H1 (cell line): Measurements from ENCODE around the gene LRBA. TPM values are rescaled to one million over a fixed set of nuclear protein-coding genes. Genes with fewer than 3 reads are reported as not detected.

Experiments used
- CTCF ChIA-PET: fragments of 300-600 bp; sonication (Branson Sonifier 250); formaldehyde crosslinking; loops from one replicate; lab custom pipeline; 2021; ENCODE audit not compliant: partially characterized antibody; lab: Charles Lee
- POLR2A ChIA-PET: fragments of 300-600 bp; sonication (Branson Sonifier 250); formaldehyde crosslinking; loops from one replicate; lab custom pipeline; 2021; ENCODE audit warnings: inconsistent platforms; ENCODE audit not compliant: partially characterized antibody; lab: Charles Lee
- DNase-seq, 2 experiments: peaks; one replicate each; pipeline versions ENCODE4 v3.0.0 to v3.0.0-alpha.2; 2010 to 2022; ENCODE audit warnings: low spot score in 2 of 2, low read depth in 1 of 2, mixed read lengths in 1 of 2
- FAIRE-seq: peaks from 2 replicates; lab custom pipeline; 2011; peaks lifted over from hg19 to GRCh38; lab: Jason Lieb, UNC
- H2AFZ ChIP-seq: 2 replicates; pipeline ENCODE4 v1.8.1; 2012; ENCODE audit warnings: low read length, inconsistent platforms
- H2AK5ac ChIP-seq: 2 replicates; pipeline ENCODE4 v1.6.1; 2013; ENCODE audit warnings: low read depth, low read length
- H2BK120ac ChIP-seq: replicated peaks from 2 replicates; pipeline ENCODE3; 2013; ENCODE audit warnings: low read depth, low read length, inconsistent platforms
- H2BK12ac ChIP-seq: 2 replicates; pipeline ENCODE4 v1.6.1; 2013; ENCODE audit warnings: low read depth, low read length
- H2BK15ac ChIP-seq: 2 replicates; pipeline ENCODE4 v1.6.1; 2013; ENCODE audit warnings: low read length
- H2BK20ac ChIP-seq: 2 replicates; pipeline ENCODE4 v1.6.1; 2013; ENCODE audit warnings: low read length
- H2BK5ac ChIP-seq: 2 replicates; pipeline ENCODE4 v1.6.1; 2013; ENCODE audit warnings: low read depth, low read length
- H3K14ac ChIP-seq: 2 replicates; pipeline ENCODE4 v1.6.1; 2013; ENCODE audit warnings: inconsistent platforms; ENCODE audit not compliant: insufficient read length
- H3K18ac ChIP-seq: 2 replicates; pipeline ENCODE4 v1.6.1; 2013; ENCODE audit warnings: low read length; ENCODE audit errors: extremely low read depth
- H3K23ac ChIP-seq: 2 replicates; pipeline ENCODE4 v1.6.1; 2013; ENCODE audit warnings: inconsistent platforms; ENCODE audit not compliant: insufficient read length
- H3K23me2 ChIP-seq: 2 replicates; pipeline ENCODE4 v1.6.1; 2013; ENCODE audit warnings: low read depth, low read length
- H3K27ac ChIP-seq: 2 replicates; pipeline ENCODE4 v1.6.1; 2011; ENCODE audit warnings: low read depth, low read length, inconsistent platforms
- H3K27me3 ChIP-seq, 4 experiments: replicated peaks in 1 of 4; 1 replicate in 1 of 4; 2 replicates in 3 of 4; pipeline versions ENCODE4 v1.6.1 to v1.8.1; 2011 to 2013; ENCODE audit warnings: low read length in 3 of 4, mild to moderate bottlenecking in 3 of 4, inconsistent platforms in 2 of 4, mixed read lengths in 2 of 4, moderate library complexity in 1 of 4; ENCODE audit not compliant: control insufficient read depth in 3 of 4, insufficient read depth in 3 of 4; ENCODE audit errors: extremely low read depth in 1 of 4
- H3K36me3 ChIP-seq, 4 experiments: 2 replicates each; pipeline versions ENCODE4 v1.6.1 to v1.8.1; 2011 to 2013; ENCODE audit warnings: mild to moderate bottlenecking in 4 of 4, low read length in 3 of 4, moderate library complexity in 2 of 4, control low read depth in 1 of 4, inconsistent platforms in 1 of 4; ENCODE audit not compliant: insufficient read depth in 4 of 4, control insufficient read depth in 2 of 4
- H3K4ac ChIP-seq: replicated peaks from 2 replicates; pipeline ENCODE3; 2013; ENCODE audit warnings: low read length, low read depth, mixed read lengths, inconsistent platforms; ENCODE audit not compliant: insufficient read length
- H3K4me1 ChIP-seq, 4 experiments: replicated peaks in 1 of 4; 1 replicate in 1 of 4; 2 replicates in 3 of 4; pipeline versions ENCODE4 v1.6.1 to v1.8.1; 2011 to 2013; ENCODE audit warnings: low read length in 3 of 4, inconsistent platforms in 2 of 4, mixed read lengths in 1 of 4; ENCODE audit not compliant: insufficient read depth in 4 of 4, control insufficient read depth in 3 of 4
- H3K4me2 ChIP-seq, 2 experiments: 2 replicates each; pipeline versions ENCODE4 v1.6.1 to v1.8.1; 2011 to 2013; ENCODE audit warnings: low read depth in 2 of 2, low read length in 2 of 2, control low read depth in 1 of 2, inconsistent platforms in 1 of 2, mild to moderate bottlenecking in 1 of 2; ENCODE audit not compliant: insufficient read depth in 1 of 2
- H3K4me3 ChIP-seq, 4 experiments: fragments of 200-600, 300-600 bp in 1 of 4; sonication (generic), shearing (Covaris generic), sonication (Bioruptor Twin) in 1 of 4; 2 replicates each; pipeline versions ENCODE4 v1.5.1 to v1.8.1; 2011 to 2016; ENCODE audit warnings: low read length in 4 of 4, low read depth in 3 of 4, control low read depth in 2 of 4, inconsistent platforms in 2 of 4, mild to moderate bottlenecking in 2 of 4, mixed read lengths in 1 of 4, moderate library complexity in 1 of 4; ENCODE audit not compliant: insufficient read depth in 2 of 4; ENCODE audit errors: extremely low read depth in 1 of 4
- H3K56ac ChIP-seq: replicated peaks from 2 replicates; pipeline ENCODE3; 2013; ENCODE audit warnings: low read depth, mild to moderate bottlenecking, mixed read lengths, low read length, inconsistent platforms; ENCODE audit not compliant: insufficient read length
- H3K79me1 ChIP-seq: 2 replicates; pipeline ENCODE4 v1.6.1; 2013; ENCODE audit warnings: low read depth, low read length, control low read depth
- H3K79me2 ChIP-seq, 2 experiments: 2 replicates each; pipeline versions ENCODE4 v1.6.1 to v1.8.1; 2012 to 2013; ENCODE audit warnings: low read length in 2 of 2, mild to moderate bottlenecking in 2 of 2, inconsistent platforms in 1 of 2; ENCODE audit not compliant: insufficient read depth in 2 of 2, control insufficient read depth in 1 of 2
- H3K9ac ChIP-seq, 4 experiments: replicated peaks in 1 of 4; 1 replicate in 1 of 4; 2 replicates in 3 of 4; pipeline versions ENCODE4 v1.6.1 to v1.8.1; 2011 to 2013; ENCODE audit warnings: low read depth in 3 of 4, low read length in 3 of 4, control low read depth in 2 of 4, mild to moderate bottlenecking in 2 of 4, moderate library complexity in 2 of 4, inconsistent platforms in 1 of 4; ENCODE audit errors: extremely low read depth in 1 of 4
- H3K9me3 ChIP-seq, 2 experiments: 2 replicates each; pipeline versions ENCODE4 v1.6.1 to v1.8.1; 2012 to 2013; ENCODE audit warnings: mild to moderate bottlenecking in 2 of 2, moderate library complexity in 2 of 2, control low read depth in 1 of 2, inconsistent platforms in 1 of 2, low read depth in 1 of 2, low read length in 1 of 2, mixed read lengths in 1 of 2; ENCODE audit not compliant: insufficient read depth in 2 of 2
- H4K20me1 ChIP-seq, 2 experiments: replicated peaks in 1 of 2; 2 replicates each; pipeline versions ENCODE3 to v1.8.1; 2011 to 2013; ENCODE audit warnings: inconsistent platforms in 2 of 2, low read length in 2 of 2, mild to moderate bottlenecking in 1 of 2; ENCODE audit not compliant: insufficient read depth in 2 of 2, control insufficient read depth in 1 of 2
- H4K5ac ChIP-seq: 2 replicates; pipeline ENCODE4 v1.6.1; 2013; ENCODE audit warnings: low read length, low read depth, mixed read lengths, inconsistent platforms; ENCODE audit not compliant: insufficient read length
- H4K8ac ChIP-seq: 2 replicates; pipeline ENCODE4 v1.8.0; 2013; ENCODE audit warnings: mild to moderate bottlenecking, moderate library complexity, low read length, inconsistent platforms; ENCODE audit not compliant: insufficient read depth; ENCODE audit errors: extremely low read depth
- H4K91ac ChIP-seq: replicated peaks from 2 replicates; pipeline ENCODE3; 2013; ENCODE audit warnings: low read length, mixed read lengths, inconsistent platforms; ENCODE audit not compliant: insufficient read length
- EP300 ChIP-seq, 2 experiments: IDR thresholded peaks; 1 replicate in 1 of 2; 2 replicates in 1 of 2; pipeline ENCODE4 v1.6.1; 2011 to 2012; ENCODE audit warnings: low read depth in 2 of 2, low read length in 2 of 2, mild to moderate bottlenecking in 2 of 2, borderline replicate concordance in 1 of 2, inconsistent platforms in 1 of 2, moderate library complexity in 1 of 2
- GTF2F1 ChIP-seq: IDR thresholded peaks from 2 replicates; pipeline ENCODE4 v1.6.1; 2012; ENCODE audit warnings: low read depth, low read length, improper control_type of control experiment, borderline replicate concordance
- JUND ChIP-seq: IDR thresholded peaks from 2 replicates; pipeline ENCODE4 v1.6.1; 2011; ENCODE audit warnings: mild to moderate bottlenecking, improper control_type of control experiment, low read length
- MAX ChIP-seq: IDR thresholded peaks from 2 replicates; pipeline ENCODE4 v1.6.1; 2012; ENCODE audit warnings: inconsistent platforms
- POU5F1 ChIP-seq: IDR thresholded peaks from 2 replicates; pipeline ENCODE4 v1.6.1; 2011; ENCODE audit warnings: low read depth, mild to moderate bottlenecking, low read length, moderate library complexity
- TEAD4 ChIP-seq: IDR thresholded peaks from 2 replicates; pipeline ENCODE4 v1.6.1; 2012; ENCODE audit warnings: low read depth, low read length, inconsistent platforms, mixed read lengths
- WGBS, 2 experiments: shearing (Covaris generic) in 1 of 2; methylation state at CpG; one replicate each; pipeline versions ENCODE4 v1.1.6 to v1.1.7; 2013 to 2015; ENCODE audit warnings: low lambda C conversion rate in 2 of 2, mixed read lengths in 2 of 2, inconsistent platforms in 1 of 2, low coverage in 1 of 2, missing lambda C conversion rate in 1 of 2; ENCODE audit not compliant: insufficient replicate concordance in 2 of 2, insufficient coverage in 1 of 2, insufficient read length in 1 of 2; ENCODE audit errors: extremely low coverage in 1 of 2, missing lambda C conversion rate in 1 of 2; 5-methylcytosine and 5-hydroxymethylcytosine counted together
- polyA plus RNA-seq, 7 experiments: library from polyadenylated mRNA; depleted of rRNA in 3 of 7; stranded (reverse) in 5 of 7; unstranded in 2 of 7; fragments of >200 nt in 5 of 7; fragments of 200-250 nt in 2 of 7; gene quantifications; 1 replicate in 5 of 7; 2 replicates in 1 of 7; 4 replicates in 1 of 7; pipeline versions ENCODE4 v1.2.1 to v1.2.3, GENCODE V29; 2011 to 2013; ENCODE audit warnings: missing spikeins in 2 of 7, mixed read lengths in 2 of 7
- total RNA-seq: library from RNA; stranded (reverse); fragmentation: NEBNext Ultra II Directional; extraction: Animal tissue kit (Norgen Biotek cat#: 25700); gene quantifications from 2 replicates; pipeline ENCODE4 v1.2.1, GENCODE V29; 2021

LRBA gene
- total and polyA plus RNA-seq, 2 of the 8 experiments (the other 6 are each of a cell fraction or from before 2014, with no cell fraction given) = 54.6 to 83.2 TPM

DNA sequence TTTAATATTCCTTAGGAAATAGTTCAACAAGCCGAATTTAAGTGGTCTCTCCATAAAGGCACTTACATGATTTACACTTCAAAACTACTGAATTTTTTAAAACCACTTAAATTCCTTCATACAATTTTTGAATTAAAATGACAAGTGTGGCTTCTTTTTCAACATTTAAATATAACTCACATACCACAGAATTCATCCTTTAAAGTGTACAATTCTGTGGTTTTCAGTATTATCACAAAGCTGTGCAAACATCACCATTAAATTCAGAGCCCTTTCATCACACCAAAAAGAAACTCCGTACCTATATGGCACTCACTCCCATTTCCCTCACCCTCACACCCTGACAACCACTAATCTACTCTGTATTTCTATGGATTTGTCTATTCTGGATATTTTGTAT lies 634.0 kb downstream of the LRBA start:
- Histone ChIP-seq H3K36me3 (no peaks in the 10 kb centered on the region), H2AFZ (no peak overlapping the region), H3K23ac (no peak overlapping the region), H4K8ac (no peak overlapping the region), H3K27ac (no peak overlapping the region), H2BK15ac (no peak overlapping the region), H3K18ac (no peak overlapping the region), H2BK12ac (no peak overlapping the region), H3K9me3 (no peaks in the 10 kb centered on the region), H3K4me1 (peaks cover 0 to 3% (median 2%) of the 10 kb centered on the region in 4 experiments; a peak in 1 of 7 replicates), H3K9ac (no peak overlapping the region), H3K79me1 (no peaks in the 10 kb centered on the region), H4K5ac (no peak overlapping the region), H2BK5ac (no peak overlapping the region), H4K91ac (no peak overlapping the region), H3K4me2 (no peak overlapping the region), H2AK5ac (no peak overlapping the region), H4K20me1 (no peaks in the 10 kb centered on the region), H3K56ac (no peak overlapping the region), H3K23me2 (no peaks in the 10 kb centered on the region), H2BK20ac (no peak overlapping the region), H3K14ac (no peak overlapping the region), H2BK120ac (no peak overlapping the region), H3K4me3 (no peak overlapping the region), H3K27me3 (no peaks in the 10 kb centered on the region), H3K79me2 (no peaks in the 10 kb centered on the region), H3K4ac (no peak overlapping the region)
- ChIA-PET POLR2A (no interaction called here), CTCF (no interaction called here)
- TF ChIP-seq GTF2F1 (no peak), JUND (no peak), MAX (no peak), POU5F1 (no peak), EP300 (IDR thresholded peaks at IDR 0.05; ENCODE audit: borderline replicate concordance in 1 of 2, low read depth in 2 of 2, low read length in 2 of 2) (no peak), TEAD4 (no peak)
- WGBS, 2 experiments = 94% methylated on average over 2 of the region's 2 CpGs; no CpG with 5 or more reads in 1 of the 2 experiments
- DNase-seq (no peak), FAIRE-seq (no peak)
